ENCODE measurements around the gene APCDD1.

DNA sequence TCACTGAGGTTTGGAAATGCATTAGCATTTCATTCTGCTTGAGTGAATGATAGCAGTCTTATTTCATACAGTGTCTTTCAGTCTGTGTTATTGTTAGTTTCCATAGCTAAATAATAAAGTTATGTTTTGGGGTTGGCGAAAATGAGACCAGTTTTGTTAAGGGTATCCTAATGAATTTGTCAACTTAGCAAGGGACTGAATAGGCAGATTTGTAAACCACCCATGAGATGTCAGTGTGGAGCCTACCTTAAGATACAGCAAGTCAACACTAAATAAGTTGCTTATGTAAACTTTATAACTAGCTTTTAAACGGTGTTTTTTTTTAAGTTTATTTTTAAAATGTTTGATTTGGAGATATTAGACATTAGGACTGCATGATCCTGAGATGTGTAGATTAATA, 83.3 kb downstream of the APCDD1 start:
- TF ChIP-seq, protein P1, sequence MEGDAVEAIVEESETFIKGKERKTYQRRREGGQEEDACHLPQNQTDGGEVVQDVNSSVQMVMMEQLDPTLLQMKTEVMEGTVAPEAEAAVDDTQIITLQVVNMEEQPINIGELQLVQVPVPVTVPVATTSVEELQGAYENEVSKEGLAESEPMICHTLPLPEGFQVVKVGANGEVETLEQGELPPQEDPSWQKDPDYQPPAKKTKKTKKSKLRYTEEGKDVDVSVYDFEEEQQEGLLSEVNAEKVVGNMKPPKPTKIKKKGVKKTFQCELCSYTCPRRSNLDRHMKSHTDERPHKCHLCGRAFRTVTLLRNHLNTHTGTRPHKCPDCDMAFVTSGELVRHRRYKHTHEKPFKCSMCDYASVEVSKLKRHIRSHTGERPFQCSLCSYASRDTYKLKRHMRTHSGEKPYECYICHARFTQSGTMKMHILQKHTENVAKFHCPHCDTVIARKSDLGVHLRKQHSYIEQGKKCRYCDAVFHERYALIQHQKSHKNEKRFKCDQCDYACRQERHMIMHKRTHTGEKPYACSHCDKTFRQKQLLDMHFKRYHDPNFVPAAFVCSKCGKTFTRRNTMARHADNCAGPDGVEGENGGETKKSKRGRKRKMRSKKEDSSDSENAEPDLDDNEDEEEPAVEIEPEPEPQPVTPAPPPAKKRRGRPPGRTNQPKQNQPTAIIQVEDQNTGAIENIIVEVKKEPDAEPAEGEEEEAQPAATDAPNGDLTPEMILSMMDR (IDR thresholded peaks at IDR 0.05), result no peak
- TF ChIP-seq EP300 (IDR thresholded peaks at IDR 0.05; ENCODE audit: borderline replicate concordance in 1 of 2, low read depth in 1 of 2, low read length in 1 of 2), result no peak
- no peak for TF ChIP-seq TEAD4 (IDR thresholded peaks at IDR 0.05; ENCODE audit: borderline replicate concordance, insufficient read depth)
- no peak for TF ChIP-seq RXRA (IDR thresholded peaks at IDR 0.05; ENCODE audit: borderline replicate concordance, low read depth)
